ENCODE data around the gene CFAP77.

Gene CFAP77

DNA sequence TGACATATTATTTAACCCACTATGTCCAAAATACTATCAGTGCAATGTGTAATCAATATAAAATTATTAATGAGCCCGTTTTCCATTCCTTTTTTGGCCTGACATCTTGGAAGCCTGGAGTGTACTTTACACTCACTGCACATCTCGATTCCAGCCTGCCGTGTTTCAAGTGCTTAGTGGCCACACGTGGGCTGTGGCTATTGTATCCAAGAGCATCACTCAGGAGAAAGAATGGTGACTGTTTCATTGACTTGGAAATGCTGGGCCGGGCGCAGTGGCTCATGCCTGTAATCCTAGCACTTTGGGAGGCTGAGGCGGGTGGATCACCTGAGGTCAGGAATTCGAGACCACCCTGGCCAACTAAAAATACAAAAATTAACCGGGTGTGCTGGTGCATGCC is 54.5 kb downstream of the CFAP77 start:
- no peak overlapping the region for H3K4me3 ChIP-seq (replicated peaks in 1 of 2; ENCODE audit: low read depth in 2 of 2, low read length in 2 of 2)
- TF ChIP-seq, protein P1, sequence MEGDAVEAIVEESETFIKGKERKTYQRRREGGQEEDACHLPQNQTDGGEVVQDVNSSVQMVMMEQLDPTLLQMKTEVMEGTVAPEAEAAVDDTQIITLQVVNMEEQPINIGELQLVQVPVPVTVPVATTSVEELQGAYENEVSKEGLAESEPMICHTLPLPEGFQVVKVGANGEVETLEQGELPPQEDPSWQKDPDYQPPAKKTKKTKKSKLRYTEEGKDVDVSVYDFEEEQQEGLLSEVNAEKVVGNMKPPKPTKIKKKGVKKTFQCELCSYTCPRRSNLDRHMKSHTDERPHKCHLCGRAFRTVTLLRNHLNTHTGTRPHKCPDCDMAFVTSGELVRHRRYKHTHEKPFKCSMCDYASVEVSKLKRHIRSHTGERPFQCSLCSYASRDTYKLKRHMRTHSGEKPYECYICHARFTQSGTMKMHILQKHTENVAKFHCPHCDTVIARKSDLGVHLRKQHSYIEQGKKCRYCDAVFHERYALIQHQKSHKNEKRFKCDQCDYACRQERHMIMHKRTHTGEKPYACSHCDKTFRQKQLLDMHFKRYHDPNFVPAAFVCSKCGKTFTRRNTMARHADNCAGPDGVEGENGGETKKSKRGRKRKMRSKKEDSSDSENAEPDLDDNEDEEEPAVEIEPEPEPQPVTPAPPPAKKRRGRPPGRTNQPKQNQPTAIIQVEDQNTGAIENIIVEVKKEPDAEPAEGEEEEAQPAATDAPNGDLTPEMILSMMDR (IDR thresholded peaks at IDR 0.05; ENCODE audit: low read depth, low read length), result no peak
- DNase-seq (ENCODE audit: low read depth in 2 of 2), result no peak

- TF ChIP-seq, protein P1 (IDR thresholded peaks at IDR 0.05; ENCODE audit: low read depth, low read length), result no peak
- DNase-seq (ENCODE audit: low read depth in 2 of 2), result no peak
- no peak overlapping the region for H3K4me3 ChIP-seq (replicated peaks in 1 of 2; ENCODE audit: low read depth in 2 of 2, low read length in 2 of 2)
Measured at GRCh38 chr9:132465131-132465635, 55.2 kb downstream of the CFAP77 start.

DNA sequence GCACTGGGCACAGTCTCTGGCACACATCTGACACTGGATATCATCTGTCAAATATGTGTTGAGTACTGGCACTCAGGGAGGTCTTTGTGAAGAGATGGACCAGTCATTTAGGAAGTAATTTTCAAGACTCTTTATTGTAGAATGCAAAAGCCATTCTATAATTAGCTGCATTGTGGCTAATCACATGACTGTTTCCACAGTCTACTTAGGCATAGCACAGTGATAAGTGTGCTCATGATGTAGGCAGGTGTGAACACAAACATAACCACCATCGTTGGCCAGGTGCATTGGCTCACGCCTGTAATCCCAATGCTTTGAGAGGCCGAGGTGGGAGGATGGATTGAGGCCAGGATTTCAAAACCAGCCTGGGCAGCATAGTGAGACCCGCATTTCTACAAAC is 62.2 kb downstream of the CFAP77 start:
- no peak overlapping the region for H3K4me3 ChIP-seq (replicated peaks in 1 of 2; ENCODE audit: low read depth in 2 of 2, low read length in 2 of 2)
- TF ChIP-seq, protein P1 (IDR thresholded peaks at IDR 0.05; ENCODE audit: low read depth, low read length), result no peak
- no peak for DNase-seq (ENCODE audit: low read depth in 2 of 2)

GRCh38 chr9:132472599-132472998 is 62.6 kb downstream of the CFAP77 start:
- TF ChIP-seq, protein P1 (IDR thresholded peaks at IDR 0.05; ENCODE audit: low read depth, low read length), result no peak
- no peak for DNase-seq (ENCODE audit: low read depth in 2 of 2)
- H3K4me3 ChIP-seq (replicated peaks in 1 of 2; ENCODE audit: low read depth in 2 of 2, low read length in 2 of 2), result no peak overlapping the region

- TF ChIP-seq, protein P1 (IDR thresholded peaks at IDR 0.05; ENCODE audit: low read depth, low read length), result no peak
- no peak for DNase-seq (ENCODE audit: low read depth in 2 of 2)
- H3K4me3 ChIP-seq (replicated peaks in 1 of 2; ENCODE audit: low read depth in 2 of 2, low read length in 2 of 2), result no peak overlapping the region
Measured at GRCh38 chr9:132474253-132474652, 64.2 kb downstream of the CFAP77 start.

DNA sequence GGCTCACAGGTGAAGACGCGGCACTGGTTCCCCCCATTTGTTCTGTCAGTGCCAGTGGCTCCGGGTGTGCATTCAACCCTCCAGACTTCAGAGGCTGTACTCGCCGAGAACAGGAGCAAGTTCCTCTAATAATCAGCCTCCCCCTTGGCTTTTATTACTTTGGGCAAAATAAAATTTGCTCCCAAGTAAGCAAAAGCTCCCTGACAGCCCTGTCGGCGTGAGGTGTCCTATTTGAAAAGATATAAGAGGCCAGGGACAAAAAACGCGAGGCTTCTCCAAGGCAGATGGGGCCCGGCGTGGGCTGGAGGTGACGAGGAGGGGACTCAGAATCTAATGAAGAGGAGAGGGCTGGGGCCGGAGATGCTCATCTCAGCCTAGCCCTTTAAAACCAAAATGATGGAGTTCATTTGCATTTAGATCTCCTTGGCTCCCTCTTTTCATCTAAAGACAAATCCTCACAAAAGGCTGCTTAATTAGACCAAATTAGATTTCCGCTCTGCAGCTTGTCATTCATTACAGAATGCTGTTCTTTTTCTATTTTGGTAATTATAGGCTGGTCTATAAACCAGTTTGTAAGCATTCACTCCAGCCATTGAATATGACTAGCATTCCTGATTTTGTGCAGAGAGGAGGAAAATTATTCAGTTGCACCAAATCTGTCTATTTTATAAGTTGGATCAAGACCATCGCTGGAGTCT is 68.5 kb downstream of the CFAP77 start:
- no peak for DNase-seq (ENCODE audit: low read depth in 2 of 2)
- TF ChIP-seq, protein P1 (IDR thresholded peaks at IDR 0.05; ENCODE audit: low read depth, low read length), result no peak
- H3K4me3 ChIP-seq (replicated peaks in 1 of 2; ENCODE audit: low read depth in 2 of 2, low read length in 2 of 2), result no peak overlapping the region

- H3K4me3 ChIP-seq (replicated peaks in 1 of 2; ENCODE audit: low read depth in 2 of 2, low read length in 2 of 2), result no peak overlapping the region
- TF ChIP-seq, protein P1 (IDR thresholded peaks at IDR 0.05; ENCODE audit: low read depth, low read length), result no peak
- no peak for DNase-seq (ENCODE audit: low read depth in 2 of 2)
Measured at GRCh38 chr9:132479733-132480132, 69.7 kb downstream of the CFAP77 start.

Measured in cardiac fibroblast (primary cell).